Caco-2 (cell line): ENCODE measurements around the gene OXGR1. TPM values are rescaled to one million over a fixed set of nuclear protein-coding genes. Genes with fewer than 3 reads are reported as not detected.

Experiments used
- BruUV-seq: library from RNA; stranded (reverse); fragments of 400-500 nt; replicated peaks from 2 replicates; lab custom pipeline; 2021; lab: Mats Ljungman, UMichigan
- CTCF ChIA-PET: fragments of 300-600 bp; sonication (Branson Sonifier 250); formaldehyde crosslinking; loops from one replicate; lab custom pipeline; 2022; ENCODE audit warnings: antibody characterized with exemption; lab: Charles Lee
- POLR2A ChIA-PET: fragments of 300-600 bp; sonication (Branson Sonifier 250); formaldehyde crosslinking; loops from one replicate; lab custom pipeline; 2022; ENCODE audit warnings: antibody characterized with exemption; lab: Charles Lee
- DNase-seq, 2 experiments: peaks; one replicate each; pipeline versions ENCODE4 v3.0.0 to v3.0.0-alpha.2; 2020 to 2022
- H3K27me3 ChIP-seq: replicated peaks from 2 replicates; pipeline ENCODE4 v1.6.0; 2011; ENCODE audit warnings: low read length; ENCODE audit not compliant: control insufficient read depth, insufficient read depth
- H3K36me3 ChIP-seq: 2 replicates; pipeline ENCODE4 v1.5.1; 2011; ENCODE audit warnings: low read length; ENCODE audit not compliant: control insufficient read depth, insufficient read depth
- H3K4me1 ChIP-seq: fragments of 250-450 bp; sonication (Bioruptor Pico); 2 replicates; pipeline ENCODE4 v1.5.1; 2020; ENCODE audit warnings: mild to moderate bottlenecking
- H3K4me3 ChIP-seq: 2 replicates; pipeline ENCODE4 v1.5.1; 2011; ENCODE audit warnings: low read depth, mild to moderate bottlenecking, control low read depth, low read length
- H3K9me3 ChIP-seq: fragments of 250-450 bp; sonication (Bioruptor Pico); 2 replicates; pipeline ENCODE4 v1.5.1; 2020; ENCODE audit warnings: mild to moderate bottlenecking, moderate library complexity
- H3K27ac Mint-ChIP-seq: one replicate; pipeline ENCODE4 v1.8.0; 2022; ENCODE audit warnings: mixed read lengths; ENCODE audit not compliant: unreplicated experiment
- H3K27me3 Mint-ChIP-seq: one replicate; pipeline ENCODE4 v1.8.0; 2022; ENCODE audit warnings: mixed read lengths; ENCODE audit not compliant: insufficient read depth, unreplicated experiment
- H3K36me3 Mint-ChIP-seq: one replicate; pipeline ENCODE4 v1.8.0; 2022; ENCODE audit warnings: mild to moderate bottlenecking, mixed read lengths; ENCODE audit not compliant: insufficient read depth, unreplicated experiment
- H3K4me1 Mint-ChIP-seq: one replicate; pipeline ENCODE4 v1.8.0; 2022; ENCODE audit warnings: low read depth, mixed read lengths; ENCODE audit not compliant: unreplicated experiment
- H3K4me3 Mint-ChIP-seq: one replicate; pipeline ENCODE4 v1.8.0; 2022; ENCODE audit warnings: mild to moderate bottlenecking, moderate library complexity, mixed read lengths; ENCODE audit not compliant: unreplicated experiment
- H3K9me3 Mint-ChIP-seq: one replicate; pipeline ENCODE4 v1.8.0; 2022; ENCODE audit warnings: mixed read lengths; ENCODE audit not compliant: unreplicated experiment
- intact Hi-C: fragments of 100-400 bp; cut with micrococcal nuclease; formaldehyde crosslinking; loops from one replicate; pipeline ENCODE4 v1.10.0; 2022; ENCODE audit not compliant: unreplicated experiment
- total RNA-seq: library from RNA; stranded (reverse); gene quantifications from 2 replicates; pipeline ENCODE4 v1.2.3, GENCODE V29; 2022
- TF ChIP-seq, protein P1 (sequence below), 2 experiments: fragments of 200-600 bp in 1 of 2; IDR thresholded peaks; 1 replicate in 1 of 2; 2 replicates in 1 of 2; pipeline versions ENCODE4 v1.5.1 to v1.8.0; 2011 to 2022; ENCODE audit warnings: antibody characterized with exemption in 1 of 2, control low read depth in 1 of 2, inconsistent platforms in 1 of 2, low read depth in 1 of 2, low read length in 1 of 2, mild to moderate bottlenecking in 1 of 2, moderate library complexity in 1 of 2; ENCODE audit not compliant: insufficient read depth in 1 of 2, severe bottlenecking in 1 of 2, unreplicated experiment in 1 of 2

OXGR1 gene
- total RNA-seq, 1 experiment from 2014 or later = not detected

DNA sequence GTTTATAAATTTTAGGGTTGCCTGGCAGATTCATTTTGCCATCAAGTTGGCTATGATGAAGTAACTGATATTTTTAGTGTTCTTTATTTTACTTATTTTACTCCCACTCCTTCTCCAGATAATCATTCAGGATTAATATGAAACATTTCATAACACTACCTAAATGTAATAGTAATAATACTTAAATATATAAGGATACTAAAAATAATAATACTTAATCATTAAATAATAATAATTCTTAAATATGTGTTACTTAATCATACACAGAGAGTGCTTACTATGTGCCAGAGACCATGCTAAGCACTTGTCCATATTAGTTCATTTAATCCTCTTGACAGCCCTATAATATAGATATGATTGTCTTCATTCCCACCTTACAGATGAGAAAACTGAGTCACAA, 23.0 kb upstream of the OXGR1 start:
- Histone ChIP-seq H3K4me3 (no peak overlapping the region), H3K4me1 (peaks cover 21% of the 10 kb centered on the region), H3K9me3 (no peaks in the 10 kb centered on the region), H3K36me3 (no peaks in the 10 kb centered on the region), H3K27me3 (no peaks in the 10 kb centered on the region)
- ChIA-PET CTCF (interaction anchor here (1.5 kb wide), 2 partner anchors 342 to 415 kb away, joined by 4 to 7 read pairs; no protein-coding TSS in a partner anchor), POLR2A (no interaction called here)
- H3K9me3 Mint-ChIP-seq = peaks cover 11% of the 10 kb centered on the region
- BruUV-seq = no TSS peak
- H3K36me3 Mint-ChIP-seq = no peaks in the 10 kb centered on the region
- peaks cover 10% of the 10 kb centered on the region for H3K27me3 Mint-ChIP-seq
- H3K27ac Mint-ChIP-seq = no peak overlapping the region
- TF ChIP-seq, protein P1, sequence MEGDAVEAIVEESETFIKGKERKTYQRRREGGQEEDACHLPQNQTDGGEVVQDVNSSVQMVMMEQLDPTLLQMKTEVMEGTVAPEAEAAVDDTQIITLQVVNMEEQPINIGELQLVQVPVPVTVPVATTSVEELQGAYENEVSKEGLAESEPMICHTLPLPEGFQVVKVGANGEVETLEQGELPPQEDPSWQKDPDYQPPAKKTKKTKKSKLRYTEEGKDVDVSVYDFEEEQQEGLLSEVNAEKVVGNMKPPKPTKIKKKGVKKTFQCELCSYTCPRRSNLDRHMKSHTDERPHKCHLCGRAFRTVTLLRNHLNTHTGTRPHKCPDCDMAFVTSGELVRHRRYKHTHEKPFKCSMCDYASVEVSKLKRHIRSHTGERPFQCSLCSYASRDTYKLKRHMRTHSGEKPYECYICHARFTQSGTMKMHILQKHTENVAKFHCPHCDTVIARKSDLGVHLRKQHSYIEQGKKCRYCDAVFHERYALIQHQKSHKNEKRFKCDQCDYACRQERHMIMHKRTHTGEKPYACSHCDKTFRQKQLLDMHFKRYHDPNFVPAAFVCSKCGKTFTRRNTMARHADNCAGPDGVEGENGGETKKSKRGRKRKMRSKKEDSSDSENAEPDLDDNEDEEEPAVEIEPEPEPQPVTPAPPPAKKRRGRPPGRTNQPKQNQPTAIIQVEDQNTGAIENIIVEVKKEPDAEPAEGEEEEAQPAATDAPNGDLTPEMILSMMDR (IDR thresholded peaks at IDR 0.05; ENCODE audit: insufficient read depth in 1 of 2, low read depth in 1 of 2, low read length in 1 of 2, severe bottlenecking in 1 of 2, unreplicated experiment in 1 of 2) = no peak
- H3K4me1 Mint-ChIP-seq = peaks cover 11% of the 10 kb centered on the region
- intact Hi-C loops = no loop called here
- no peak overlapping the region for H3K4me3 Mint-ChIP-seq
- no peak for DNase-seq

DNA sequence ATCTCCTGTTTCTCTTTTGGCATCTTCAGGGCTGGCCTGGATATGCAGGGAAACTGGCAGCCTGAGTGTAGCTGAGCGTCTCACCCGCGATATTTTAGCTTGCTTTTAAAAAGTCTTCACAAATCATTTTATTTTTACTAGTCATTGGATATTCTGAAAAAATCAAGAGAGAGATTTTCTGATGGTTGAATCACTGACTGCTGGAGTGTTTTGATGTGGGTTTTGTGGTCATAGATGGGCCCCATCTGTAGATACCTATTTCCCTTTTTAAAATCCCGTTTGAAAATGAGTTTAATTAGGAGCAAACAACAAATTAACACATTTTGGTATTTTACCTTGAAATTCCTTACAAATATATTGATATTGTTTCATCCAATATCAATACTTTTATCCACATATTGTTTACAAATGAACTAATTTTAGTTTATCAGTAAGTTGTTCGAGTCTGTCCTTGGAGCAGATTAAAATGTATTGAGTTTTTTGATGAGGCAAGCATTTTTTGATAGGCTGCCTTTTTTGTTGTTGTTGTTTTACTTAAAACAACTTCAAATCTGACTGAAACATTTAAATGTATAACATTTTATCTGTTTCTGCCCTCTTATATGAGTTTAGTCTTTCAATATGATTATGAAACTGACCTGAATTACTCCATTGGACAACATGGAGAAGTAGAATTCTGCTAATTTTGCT, 21.5 kb upstream of the OXGR1 start:
- Histone ChIP-seq H3K9me3 (no peaks in the 10 kb centered on the region), H3K4me3 (no peak overlapping the region), H3K27me3 (no peaks in the 10 kb centered on the region), H3K36me3 (no peaks in the 10 kb centered on the region), H3K4me1 (peaks cover 9% of the 10 kb centered on the region)
- BruUV-seq = no TSS peak
- DNase-seq = no peak
- POLR2A ChIA-PET = no interaction called here
- Mint-ChIP-seq H3K9me3 (peaks cover 11% of the 10 kb centered on the region), H3K27ac (no peak overlapping the region), H3K4me3 (no peak overlapping the region), H3K36me3 (no peaks in the 10 kb centered on the region), H3K27me3 (peaks cover 12% of the 10 kb centered on the region), H3K4me1 (peaks cover 4% of the 10 kb centered on the region)
- TF ChIP-seq, protein P1 (IDR thresholded peaks at IDR 0.05; ENCODE audit: insufficient read depth in 1 of 2, low read depth in 1 of 2, low read length in 1 of 2, severe bottlenecking in 1 of 2, unreplicated experiment in 1 of 2) = no peak
- intact Hi-C loops = no loop called here
- CTCF ChIA-PET = no interaction called here

DNA sequence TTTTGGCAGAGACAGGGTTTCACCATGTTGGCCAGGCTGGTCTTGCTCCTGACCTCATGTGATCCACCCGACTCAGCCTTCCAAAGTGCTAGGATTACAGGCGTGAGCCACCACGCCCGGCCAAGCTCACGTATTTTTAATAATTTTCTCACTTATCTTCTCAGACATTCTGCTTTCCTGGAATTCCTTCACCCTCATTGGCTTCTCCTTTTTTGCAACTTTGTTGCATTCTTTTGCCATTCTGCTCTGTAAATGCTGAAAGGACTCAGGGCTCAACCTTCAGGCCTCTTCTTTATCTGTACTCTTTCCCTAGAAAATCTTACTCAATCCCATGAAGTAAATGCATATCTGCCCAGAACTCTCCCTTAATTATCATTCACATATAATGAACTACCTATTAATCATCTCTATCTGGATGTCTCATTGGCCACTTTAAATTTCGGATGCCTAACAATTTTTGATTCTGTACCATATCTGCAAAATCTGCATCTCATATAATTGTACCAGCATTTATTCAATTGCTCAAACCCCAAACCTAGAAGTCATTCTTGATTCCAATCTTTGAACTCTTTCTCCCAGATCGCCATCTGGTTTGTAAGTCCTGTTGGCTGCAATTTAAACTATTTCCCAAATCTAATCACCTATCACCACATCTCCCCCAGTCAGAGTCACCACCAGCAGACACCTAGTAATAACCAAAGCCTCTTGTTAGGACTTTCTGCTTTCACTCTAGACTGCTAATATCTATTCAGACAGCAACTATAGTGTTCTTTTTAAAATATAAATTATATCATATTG, 18.2 kb upstream of the OXGR1 start:
- Mint-ChIP-seq H3K4me3 (no peak overlapping the region), H3K27me3 (peaks cover 12% of the 10 kb centered on the region), H3K4me1 (no peaks in the 10 kb centered on the region), H3K9me3 (peaks cover 11% of the 10 kb centered on the region), H3K27ac (no peak overlapping the region), H3K36me3 (no peaks in the 10 kb centered on the region)
- CTCF ChIA-PET = no interaction called here
- Histone ChIP-seq H3K4me1 (no peaks in the 10 kb centered on the region), H3K9me3 (no peaks in the 10 kb centered on the region), H3K27me3 (no peaks in the 10 kb centered on the region), H3K36me3 (no peaks in the 10 kb centered on the region), H3K4me3 (no peak overlapping the region)
- POLR2A ChIA-PET = no interaction called here
- TF ChIP-seq, protein P1 (IDR thresholded peaks at IDR 0.05; ENCODE audit: insufficient read depth in 1 of 2, low read depth in 1 of 2, low read length in 1 of 2, severe bottlenecking in 1 of 2, unreplicated experiment in 1 of 2) = no peak
- intact Hi-C loops = loop anchor here (2.0 kb wide), 1 partner anchor 16 kb away; no protein-coding TSS in a partner anchor
- no TSS peak for BruUV-seq
- DNase-seq = no peak
